Stimulated activated CD4-positive, alpha-beta T cell treated with anti-CD3 and anti-CD28 coated beads, Interleukin-2, amount 100 ng/mL, for 48 hours (primary cell): ENCODE data around the gene C4orf51.
"Not testable (repeated sequence)": the region's sequence is repeated elsewhere in the genome, so short reads cannot be mapped to it uniquely, and the experiment has no call there.

Source experiments
- DNase-seq, 2 donors: peaks; one replicate each; pipeline ENCODE4 v3.0.0-alpha.2; 2020

The C4orf51 gene

DNA sequence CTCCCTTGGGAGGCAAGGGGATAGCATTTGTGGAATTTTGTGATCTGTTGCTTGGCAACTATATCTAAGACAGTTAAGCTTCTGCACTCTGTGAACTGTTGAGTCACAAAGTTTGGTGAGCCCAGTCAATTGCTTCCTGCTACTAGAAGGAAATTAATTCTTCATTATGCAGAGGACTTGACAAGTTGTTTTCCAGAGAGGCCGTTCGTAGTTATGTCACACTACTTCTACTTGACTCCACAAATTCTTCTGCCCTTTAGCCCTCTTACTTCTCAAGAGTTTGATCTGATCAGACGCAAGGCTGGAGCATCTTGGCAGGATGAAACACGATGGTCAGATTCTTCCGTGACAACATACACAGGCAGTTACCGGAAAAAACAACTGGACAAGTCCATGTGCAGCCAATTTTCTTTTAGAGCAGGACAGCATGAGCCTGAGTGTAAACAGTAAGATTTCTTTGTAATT lies at the start of gene C4orf51:
Gene C4orf51, plus strand, starts transcription at position 156 of the 465 bp plus-strand sequence. Its CDS starts 58 bp downstream, at position 214.
- DNase-seq, result no peak

DNA sequence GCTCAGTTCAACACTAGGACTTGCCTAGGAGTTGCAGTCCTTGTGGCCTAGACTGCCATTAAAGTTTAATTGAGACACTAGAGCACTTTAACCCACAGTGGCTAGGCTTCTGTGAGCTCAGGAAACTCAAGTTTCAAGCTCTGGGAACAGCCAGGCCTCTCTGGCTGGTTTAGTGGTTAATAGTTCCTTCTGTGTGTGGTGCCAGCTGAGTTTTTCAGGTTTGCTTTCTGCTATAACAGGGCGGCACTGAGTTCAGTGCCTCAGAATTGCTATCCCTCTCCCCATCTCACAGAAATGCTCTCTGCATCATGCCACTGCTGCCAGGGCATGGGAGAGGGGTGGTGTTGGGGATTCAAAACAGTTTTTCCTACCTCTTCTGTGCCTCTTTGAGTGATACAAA lies 44.8 kb upstream of the C4orf51 start:
- no peak for DNase-seq

DNA sequence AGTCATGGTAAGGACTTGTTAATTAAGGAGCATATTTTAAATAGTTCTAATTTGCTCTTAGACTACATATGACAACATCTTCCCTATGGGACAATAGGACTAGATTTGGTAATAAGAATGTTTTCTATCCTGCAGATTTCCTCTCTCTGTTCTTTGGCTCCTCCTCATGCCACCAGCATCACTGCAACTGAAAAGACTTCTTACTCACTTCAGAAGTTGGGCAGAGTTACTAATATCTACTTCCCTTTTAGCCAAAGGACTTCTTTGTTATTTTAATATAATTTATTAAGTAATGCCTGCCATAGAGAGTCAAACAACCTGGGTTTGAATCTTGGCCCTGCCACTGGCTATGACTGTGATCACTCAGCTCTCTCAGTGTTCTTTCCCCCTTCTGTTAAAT lies 44.3 kb upstream of the C4orf51 start:
- no peak for DNase-seq

DNA sequence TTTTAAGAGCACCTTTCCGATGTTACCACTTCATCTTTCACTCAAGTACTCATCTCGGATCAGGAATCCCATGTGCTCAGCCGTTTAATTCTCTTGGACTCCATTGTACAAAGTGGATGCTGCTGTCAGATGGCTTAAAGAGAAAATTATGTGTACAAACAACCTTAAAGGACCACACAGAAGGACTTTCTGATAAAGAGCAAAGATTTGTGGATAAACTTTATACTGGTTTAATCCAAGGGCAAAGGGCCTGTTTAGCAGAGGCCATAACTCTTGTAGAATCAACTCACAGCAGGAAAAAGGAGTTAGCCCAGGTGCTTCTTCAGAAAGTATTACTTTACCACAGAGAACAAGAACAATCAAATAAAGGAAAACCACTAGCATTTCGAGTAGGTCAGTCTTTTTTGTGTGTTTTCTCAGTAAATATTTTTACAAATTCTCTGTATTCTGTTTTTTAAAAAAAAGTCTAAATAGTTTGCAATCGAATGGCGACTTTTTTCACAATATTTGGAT lies 40.7 kb upstream of the C4orf51 start:
- DNase-seq, result no peak

DNA sequence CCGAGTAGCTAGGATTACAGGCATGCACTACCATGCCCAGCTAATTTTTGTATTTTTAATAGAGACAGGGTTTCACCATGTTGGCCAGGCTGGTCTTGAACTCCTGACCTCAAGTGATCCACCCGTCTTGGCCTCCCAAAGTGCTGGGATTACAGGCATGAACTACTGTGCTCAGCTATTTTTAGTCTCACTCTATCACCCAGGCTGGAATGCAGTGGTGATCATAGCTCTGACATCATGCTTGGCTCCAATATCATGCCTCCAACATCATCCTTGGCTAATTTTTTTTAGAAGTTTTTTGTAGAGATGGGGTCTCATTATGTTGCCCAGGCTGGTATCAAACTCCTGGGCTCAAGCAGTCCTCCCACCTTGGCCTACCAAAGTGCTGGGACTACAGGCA lies 39.7 kb upstream of the C4orf51 start:
- not testable (repeated sequence) for DNase-seq

DNA sequence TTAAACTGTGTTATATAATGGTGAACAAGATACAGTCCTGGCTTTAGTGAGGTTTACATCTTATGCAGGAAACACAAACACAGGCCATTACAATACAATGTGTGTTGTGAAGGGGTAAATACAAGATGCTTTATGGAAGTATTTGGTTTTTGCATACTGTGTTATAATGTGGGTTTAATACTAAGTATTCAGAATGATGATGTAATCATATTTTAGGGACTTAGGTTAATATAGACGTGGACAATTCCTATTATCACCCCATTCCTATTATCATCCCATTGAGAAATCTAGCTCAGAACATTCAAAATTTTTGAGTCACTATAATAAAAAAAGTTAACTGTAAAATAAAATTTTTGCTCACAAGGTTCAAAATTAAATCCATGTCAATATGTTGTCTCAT lies 36.7 kb upstream of the C4orf51 start:
- DNase-seq, result no peak

DNA sequence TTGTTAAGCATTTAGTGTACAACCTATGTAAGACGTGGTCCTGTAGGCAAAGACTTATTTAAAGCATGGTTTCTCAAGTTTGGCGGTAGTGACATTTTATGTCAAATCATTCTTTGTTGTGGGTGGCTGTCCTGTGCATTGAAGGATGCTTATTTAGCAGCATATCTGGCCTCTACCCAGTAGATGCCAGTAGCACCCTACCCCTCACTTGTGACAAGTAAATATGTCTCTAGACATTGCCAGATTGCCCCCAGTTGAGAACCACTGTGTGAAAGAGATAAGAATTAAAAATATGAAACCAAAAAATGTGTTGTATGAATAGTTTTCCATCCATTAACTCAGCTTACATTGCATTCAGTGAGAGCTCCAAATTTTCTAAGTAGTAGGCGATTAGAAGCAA lies 35.2 kb upstream of the C4orf51 start:
- DNase-seq, result no peak

DNA sequence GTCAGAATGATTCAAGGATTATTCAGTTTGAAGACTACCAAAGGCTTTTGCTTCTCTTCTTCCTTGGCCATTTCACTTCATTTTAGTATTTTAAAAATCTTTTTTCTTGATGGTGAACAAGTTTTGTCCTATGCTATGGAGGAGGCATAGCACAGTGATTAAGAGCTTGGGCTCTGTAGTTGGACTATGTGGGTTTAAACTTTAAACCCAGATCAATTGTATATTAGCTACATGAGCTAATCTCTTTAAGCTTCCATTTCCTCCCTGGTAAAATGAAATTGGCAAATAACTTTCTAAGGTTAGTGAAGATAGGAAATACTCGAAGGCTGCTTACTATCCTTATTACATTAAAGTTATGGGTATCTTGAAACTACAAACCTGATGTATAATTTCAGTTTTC lies 23.8 kb upstream of the C4orf51 start:
- DNase-seq, result no peak

DNA sequence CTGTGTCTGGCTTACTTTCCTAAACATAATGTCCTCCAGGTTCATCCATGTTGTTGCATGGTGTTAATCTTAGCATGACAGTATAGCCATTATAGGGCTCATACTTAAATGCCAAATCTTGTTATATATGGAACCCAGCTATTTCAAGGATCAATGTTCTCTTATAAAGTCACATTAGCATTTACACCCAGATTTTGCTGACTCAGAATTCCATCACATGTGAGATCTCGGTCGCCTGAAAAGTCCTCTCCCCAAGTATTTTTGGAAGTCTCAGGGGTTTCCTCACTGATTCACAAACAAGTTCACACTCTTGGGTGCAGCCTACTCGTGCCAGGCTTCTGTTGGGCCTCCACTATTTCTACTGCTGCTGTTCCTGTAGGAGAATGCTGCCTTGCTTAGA lies 19.9 kb upstream of the C4orf51 start:
- DNase-seq, result no peak

DNA sequence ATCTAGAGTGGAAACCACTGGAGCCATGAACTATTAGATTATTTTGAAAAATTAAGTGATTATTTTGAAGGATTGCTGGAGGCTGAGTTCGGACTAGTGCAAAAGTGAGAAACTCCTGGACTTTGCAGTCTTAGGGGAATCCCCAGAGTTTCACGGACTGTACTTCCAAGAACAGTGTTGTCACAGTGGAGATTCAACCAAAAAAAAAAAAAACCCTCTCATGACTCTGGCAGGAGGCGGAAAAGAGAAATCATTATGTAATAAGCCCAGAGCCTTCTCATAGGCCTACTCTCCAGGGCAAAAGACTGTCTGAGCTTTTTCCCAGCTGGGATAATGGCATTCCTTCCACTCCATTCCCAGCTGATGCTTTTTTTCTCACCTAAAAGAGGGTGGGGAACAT lies 16.8 kb upstream of the C4orf51 start:
- DNase-seq, result no peak

DNA sequence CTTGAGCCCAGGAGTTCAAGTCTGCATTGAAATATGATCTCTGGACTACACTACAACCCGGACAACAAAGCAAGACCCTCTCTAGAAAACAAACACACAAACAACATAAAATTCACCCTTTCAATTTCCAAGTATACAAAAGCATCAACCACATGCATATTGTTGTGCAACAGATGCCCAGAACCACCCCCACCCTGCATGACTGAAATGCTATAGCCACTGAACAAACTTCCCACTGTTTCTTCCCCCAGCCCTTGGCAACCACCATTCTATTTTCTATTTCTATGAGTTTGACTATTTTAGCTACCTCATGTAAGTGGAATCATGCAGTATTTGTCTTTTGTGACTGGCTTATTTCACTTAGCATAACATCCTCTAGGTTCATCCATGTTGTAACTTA lies 14.2 kb upstream of the C4orf51 start:
- no peak for DNase-seq

DNA sequence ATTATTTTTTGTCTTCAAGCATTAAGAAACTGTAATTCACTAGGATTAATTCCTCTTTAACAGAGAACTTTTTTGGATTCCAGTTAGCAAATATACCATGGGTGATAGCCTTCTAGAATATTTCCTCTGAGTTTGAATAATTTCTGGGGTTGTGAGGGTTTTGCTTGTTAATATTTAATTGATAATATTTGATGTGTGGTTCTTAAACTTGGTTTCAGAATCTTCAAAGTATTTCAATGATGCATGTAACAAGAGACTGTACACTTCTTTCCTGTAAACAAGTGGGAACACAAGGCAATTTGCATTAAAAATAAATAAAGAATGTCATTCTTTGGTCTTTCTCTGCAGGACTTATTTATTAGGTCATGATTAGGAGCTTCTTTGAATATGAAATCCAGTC lies 9.5 kb upstream of the C4orf51 start:
- DNase-seq, result no peak

DNA sequence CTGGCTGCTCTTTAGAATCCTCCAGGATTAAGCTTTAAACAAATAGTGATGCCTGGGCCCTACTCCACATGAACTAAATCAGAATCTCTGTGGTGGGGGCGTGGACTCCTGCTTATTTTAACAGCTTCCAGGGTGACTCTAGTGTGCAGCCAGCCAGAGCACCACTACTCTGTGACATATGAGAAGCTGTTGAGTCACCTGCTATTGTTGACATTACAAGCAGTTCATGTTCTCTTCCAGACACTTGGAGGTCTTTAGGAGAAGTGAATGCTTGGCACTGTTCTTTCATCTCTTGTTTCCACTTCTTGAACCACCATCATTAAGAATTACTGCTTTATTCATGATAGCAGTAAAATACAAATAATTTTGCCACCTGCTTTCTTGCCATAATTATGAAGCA lies 426 bp upstream of the C4orf51 start:
- DNase-seq, result no peak

DNA sequence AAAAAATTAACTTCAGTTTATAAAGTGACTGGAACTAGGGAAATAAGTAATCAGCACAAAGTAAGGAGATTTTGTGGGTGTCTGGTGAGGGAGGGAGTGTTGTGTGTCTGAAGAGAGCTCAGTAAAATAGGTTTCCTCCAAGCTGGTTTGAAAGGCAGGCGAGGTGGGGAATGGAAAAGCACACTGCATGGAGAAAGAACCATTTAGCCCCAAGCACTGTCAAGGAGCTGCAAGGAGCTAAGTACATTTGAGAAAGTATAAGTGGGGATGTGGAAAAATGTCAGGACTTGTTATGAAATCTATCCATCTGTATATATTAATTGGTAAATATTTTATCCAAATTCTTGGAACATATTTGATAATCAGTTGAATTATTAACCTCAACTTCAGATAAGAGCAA lies 956 bp downstream of the C4orf51 start:
- no peak for DNase-seq

DNA sequence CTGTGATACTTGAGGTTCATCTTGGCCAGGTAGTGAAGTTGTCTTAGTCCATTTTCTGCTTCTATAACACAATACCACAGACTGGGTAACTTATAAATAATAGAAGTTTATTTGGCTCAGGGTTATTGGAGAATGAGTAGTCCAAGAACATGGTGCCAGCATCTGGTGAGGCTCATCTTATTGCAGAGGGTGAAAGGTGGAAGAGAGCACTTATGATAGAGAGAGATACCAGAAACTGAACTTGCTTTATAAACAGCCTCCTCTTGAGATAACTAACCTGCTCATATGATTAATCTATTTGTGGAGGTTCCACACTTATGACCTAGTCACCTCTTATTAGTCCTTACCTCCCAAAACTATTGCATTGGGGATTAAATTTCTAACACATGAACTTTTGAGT lies 1.6 kb downstream of the C4orf51 start:
- DNase-seq, result no peak

DNA sequence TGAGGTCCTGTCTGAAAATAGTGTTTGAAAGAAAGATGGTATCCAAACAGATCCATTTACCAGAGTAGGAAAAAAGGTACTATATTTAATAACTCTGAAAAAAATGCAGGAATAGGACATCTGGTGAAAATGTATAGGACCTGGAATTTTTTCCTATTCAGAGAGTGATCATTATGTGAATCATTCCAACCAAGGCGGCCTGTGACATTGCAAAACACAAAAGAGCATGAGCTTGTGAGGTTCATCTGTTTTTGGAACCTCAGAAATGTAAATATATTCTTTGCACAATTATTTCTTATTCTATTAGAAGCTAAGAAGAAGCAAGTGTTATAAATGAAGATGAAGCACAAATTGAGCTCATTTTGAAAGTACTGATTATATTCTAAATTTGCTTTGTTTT lies 2.0 kb downstream of the C4orf51 start:
- no peak for DNase-seq

DNA sequence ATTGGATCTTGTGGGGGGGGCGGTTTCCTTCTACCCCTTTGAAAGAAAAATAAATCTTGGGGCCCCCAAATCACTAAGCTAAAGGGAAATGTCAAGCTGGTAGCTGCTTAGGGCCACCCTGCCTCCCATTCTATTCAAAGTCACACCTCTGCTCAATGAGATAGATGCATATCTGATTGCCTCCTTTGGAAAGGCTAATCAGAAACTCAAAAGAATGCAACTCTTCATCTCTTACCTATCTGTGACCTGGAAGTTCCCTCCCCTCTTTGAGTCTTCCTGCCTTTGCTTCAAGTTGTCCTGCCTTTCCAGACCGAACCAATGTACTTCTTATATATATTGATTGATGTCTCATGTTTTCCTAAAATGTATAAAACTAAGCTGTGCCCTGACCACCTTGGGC lies 7.0 kb downstream of the C4orf51 start:
- DNase-seq, result no peak

DNA sequence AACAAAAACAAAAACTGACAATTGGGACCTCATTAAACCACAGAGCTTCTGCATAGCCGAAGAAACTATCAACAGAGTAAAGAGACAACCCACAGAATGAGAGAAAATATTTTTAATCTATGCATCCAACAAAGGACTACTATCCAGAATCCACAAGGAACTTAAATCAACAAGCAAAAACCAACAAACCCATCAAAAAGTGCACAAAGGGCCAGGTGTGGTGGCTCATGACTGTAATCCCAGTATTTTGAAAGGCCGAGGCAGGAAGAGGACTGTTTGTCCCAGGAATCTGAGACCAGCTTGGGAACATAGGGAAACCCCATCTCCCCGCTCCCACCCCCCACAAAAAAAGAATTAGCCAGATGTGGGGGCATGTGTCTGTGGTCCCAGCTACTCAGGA lies 10.7 kb downstream of the C4orf51 start:
- DNase-seq, result no peak

DNA sequence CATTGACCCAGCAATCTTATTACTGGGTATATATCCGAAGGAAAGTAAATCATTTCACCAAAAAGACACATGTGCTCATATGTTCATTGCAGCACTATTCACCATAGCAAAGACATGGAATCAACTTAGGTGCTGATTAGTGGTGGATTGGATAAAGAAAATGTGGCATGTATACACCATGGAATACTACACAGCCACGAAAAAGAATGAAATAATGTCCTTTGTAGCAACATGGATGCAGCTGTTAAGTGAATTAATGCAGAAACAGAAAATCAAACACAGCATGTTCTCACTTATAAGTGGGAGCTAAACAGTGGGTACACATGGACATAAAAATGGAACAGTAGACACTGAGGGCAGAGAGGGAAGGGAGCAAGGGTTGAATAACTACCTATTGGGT lies 11.5 kb downstream of the C4orf51 start:
- DNase-seq, result not testable (repeated sequence)

DNA sequence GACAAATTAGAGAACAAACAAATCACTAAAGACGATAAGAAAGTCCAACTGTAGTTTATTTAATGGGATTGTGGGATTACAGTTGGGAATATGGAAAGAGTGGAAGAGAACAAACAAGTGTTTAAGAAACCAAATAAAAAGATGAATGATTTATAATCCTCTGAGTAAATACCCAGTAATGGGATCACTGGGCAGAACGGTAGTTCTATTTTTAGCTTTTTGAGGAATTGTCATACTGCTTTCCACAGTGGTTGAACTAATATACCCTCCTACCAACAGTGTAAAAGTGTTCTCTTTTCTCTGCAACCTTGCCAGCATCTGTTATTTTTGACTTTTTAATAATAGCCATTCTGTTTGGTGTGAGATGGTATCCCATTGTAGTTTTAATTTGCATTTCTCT lies 15.0 kb downstream of the C4orf51 start:
- DNase-seq, result no peak

DNA sequence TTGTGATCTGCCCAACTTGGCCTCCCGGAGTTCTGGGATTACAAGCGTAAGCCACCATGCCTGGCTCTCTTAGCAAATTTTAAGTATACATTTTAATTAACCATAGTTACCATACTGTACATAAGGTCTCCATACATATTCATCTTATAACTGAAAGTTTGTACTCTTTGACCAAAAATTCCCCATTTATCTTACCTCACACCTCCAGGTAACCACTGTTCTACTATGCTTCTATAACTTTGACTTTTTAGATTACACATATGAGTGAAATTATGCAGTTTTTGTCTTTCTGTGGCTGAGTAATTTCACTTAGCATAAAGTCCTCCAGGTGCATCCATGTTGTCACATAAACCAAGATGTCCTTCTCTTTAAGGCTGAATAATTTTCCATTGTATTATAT lies 17.4 kb downstream of the C4orf51 start:
- DNase-seq, result no peak

DNA sequence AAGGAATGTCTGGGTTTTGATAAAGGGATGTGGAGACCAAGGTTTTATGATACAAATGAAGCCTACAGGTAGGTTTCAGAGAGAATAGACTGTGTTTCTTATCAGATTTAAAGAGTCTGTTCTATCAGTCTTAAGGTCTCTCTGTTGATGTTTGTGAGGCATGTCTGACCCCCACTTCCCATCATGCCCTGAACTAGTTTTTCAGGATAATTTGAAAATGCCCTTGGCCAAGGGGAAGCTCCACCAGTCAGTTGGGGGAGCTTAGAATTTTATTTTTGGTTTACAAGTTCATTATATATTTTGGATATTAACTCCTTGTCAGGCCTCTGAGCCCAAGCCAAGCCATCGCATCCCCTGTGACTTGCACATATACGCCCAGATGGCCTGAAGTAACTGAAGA lies 18.6 kb downstream of the C4orf51 start:
- DNase-seq, result no peak

DNA sequence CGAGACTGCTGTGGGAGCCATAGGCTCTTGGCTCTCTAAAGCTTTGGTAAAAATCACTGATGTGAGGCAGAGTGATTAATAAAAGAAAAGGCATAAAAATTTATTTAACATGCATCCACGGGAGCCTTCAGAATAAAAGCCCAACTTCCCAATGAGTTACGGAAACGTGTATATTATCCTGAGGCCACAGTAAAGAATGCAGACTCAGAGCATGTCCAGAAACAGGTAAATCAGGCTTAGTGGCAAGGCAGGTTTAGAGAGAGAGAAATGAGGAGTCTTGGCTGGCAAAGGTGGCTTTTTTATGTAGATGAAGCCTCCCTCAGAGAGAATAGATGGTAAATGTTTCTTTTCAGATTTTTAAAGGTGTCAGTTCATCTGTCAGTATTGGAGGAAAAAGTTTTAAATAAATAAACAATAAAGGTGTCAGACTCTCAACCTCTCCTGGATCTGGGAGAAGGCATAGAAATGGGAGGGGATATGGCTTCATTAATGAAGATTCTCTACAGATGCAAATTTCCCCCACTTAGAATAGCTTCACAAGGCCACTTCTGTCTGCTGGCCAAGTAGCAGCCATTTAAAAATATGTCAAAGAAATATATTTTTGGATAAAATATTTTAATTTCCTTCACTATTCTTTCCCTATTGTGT lies 24.0 kb downstream of the C4orf51 start:
- no peak for DNase-seq

DNA sequence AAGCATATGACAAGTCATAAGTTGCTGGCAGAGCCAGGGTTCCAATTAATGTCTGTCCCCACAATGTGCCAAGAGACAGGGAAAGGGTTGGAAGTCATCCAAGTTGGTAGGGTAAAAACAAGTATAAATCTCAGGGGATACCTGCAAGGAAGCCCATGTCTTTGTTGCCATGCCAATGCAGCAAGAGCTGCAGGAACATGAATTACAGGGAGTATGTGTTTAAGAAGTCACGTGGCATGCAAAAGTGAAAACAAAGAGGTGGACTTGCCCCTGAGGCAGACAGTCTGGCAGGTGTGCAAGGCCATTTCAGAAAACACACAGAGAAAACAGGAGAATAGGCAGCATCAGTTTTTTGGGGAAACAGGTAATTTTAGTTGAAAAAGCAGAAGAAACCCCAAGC lies 29.4 kb downstream of the C4orf51 start:
- DNase-seq, result no peak

DNA sequence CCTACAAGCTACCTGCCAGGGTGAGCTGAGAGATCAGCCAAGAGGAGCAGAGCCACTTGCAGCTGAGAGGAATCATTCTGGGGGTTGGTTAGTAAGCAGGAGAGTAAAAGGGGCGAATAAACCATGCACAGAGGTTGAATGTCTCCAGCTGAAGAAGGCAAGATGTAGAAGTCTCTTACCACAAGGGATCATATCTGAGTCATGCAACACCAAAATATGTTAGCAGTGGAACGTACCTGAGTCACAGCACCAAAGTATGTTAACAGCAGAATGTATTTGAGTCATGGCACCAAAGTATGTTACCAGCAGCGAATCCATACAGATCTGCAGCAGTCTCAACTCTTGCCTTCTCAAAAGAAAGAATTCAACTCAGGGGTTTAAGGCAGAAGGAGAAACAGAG lies 29.9 kb downstream of the C4orf51 start:
- no peak for DNase-seq
